ENCODE results near the gene COMMD10. TPM values are rescaled to one million over a fixed set of nuclear protein-coding genes. Genes with fewer than 3 reads are reported as not detected.

Gene COMMD10
- total and polyA plus RNA-seq, 12 donors = 20.0 to 69.4 (median 35.0) TPM

GRCh38 chr5:116292321-116292720 is 207.5 kb downstream of the COMMD10 start:
- no peaks in the 10 kb centered on the region for H3K27me3 ChIP-seq
- H3K27ac ChIP-seq = no peak overlapping the region
- no peaks in the 10 kb centered on the region for H3K4me1 ChIP-seq (replicated peaks in 1 of 2)
- H3K9me3 ChIP-seq (replicated peaks in 1 of 3) = peaks cover 0 to 10% (median 0%) of the 10 kb centered on the region in 3 donors
- no peak overlapping the region for H3K4me3 ChIP-seq
- no peak for DNase-seq
- WGBS, 4 donors = 77 to 90% (median 85%) methylated on average over 4 of the region's 4 CpGs
- TF ChIP-seq POLR2A (IDR thresholded peaks at IDR 0.05) (no peak), CTCF (IDR thresholded peaks at IDR 0.05) (no peak)
- no peaks in the 10 kb centered on the region for H3K36me3 ChIP-seq (replicated peaks in 1 of 2)
- intact Hi-C loops (cut with DNase I) = no loop called here

GRCh38 chr5:116296335-116297072 is 211.7 kb downstream of the COMMD10 start:
- no peak for TF ChIP-seq CTCF (IDR thresholded peaks at IDR 0.05)
- TF ChIP-seq POLR2A (IDR thresholded peaks at IDR 0.05) = no peak
- H3K4me1 ChIP-seq (replicated peaks in 1 of 2) = peaks cover 0 to 14% of the 10 kb centered on the region in 2 donors
- 82 to 92% (median 90%) methylated on average over 4 of the region's 4 CpGs for WGBS, 4 donors

GRCh38 chr5:116297296-116297814 is 212.5 kb downstream of the COMMD10 start:
- intact Hi-C loops (cut with DNase I) = no loop called here
- no peak for DNase-seq
- 88 to 94% (median 92%) methylated on average over 5 of the region's 5 CpGs for WGBS, 4 donors
- no peak overlapping the region for H3K4me3 ChIP-seq
- no peaks in the 10 kb centered on the region for H3K27me3 ChIP-seq
- no peaks in the 10 kb centered on the region for H3K36me3 ChIP-seq (replicated peaks in 1 of 2)
- peaks cover 0 to 14% of the 10 kb centered on the region in 2 donors for H3K4me1 ChIP-seq (replicated peaks in 1 of 2)
- H3K27ac ChIP-seq = no peak overlapping the region
- H3K9me3 ChIP-seq (replicated peaks in 1 of 3) = no peaks in the 10 kb centered on the region
- TF ChIP-seq POLR2A (IDR thresholded peaks at IDR 0.05) = no peak
- no peak for TF ChIP-seq CTCF (IDR thresholded peaks at IDR 0.05)

More at GRCh38 chr5:116296335-116297072, 211.7 kb downstream of the COMMD10 start:
- H3K27me3 ChIP-seq = no peaks in the 10 kb centered on the region
- H3K27ac ChIP-seq = no peak overlapping the region
- no peak overlapping the region for H3K4me3 ChIP-seq
- intact Hi-C loops (cut with DNase I) = no loop called here
- no peaks in the 10 kb centered on the region for H3K9me3 ChIP-seq (replicated peaks in 1 of 3)
- DNase-seq = no peak
- H3K36me3 ChIP-seq (replicated peaks in 1 of 2) = no peaks in the 10 kb centered on the region

GRCh38 chr5:116299746-116300640 is 215.2 kb downstream of the COMMD10 start:
- Histone ChIP-seq H3K36me3 (replicated peaks in 1 of 2) (no peaks in the 10 kb centered on the region), H3K4me3 (no peak overlapping the region), H3K9me3 (replicated peaks in 1 of 3) (no peaks in the 10 kb centered on the region), H3K27me3 (no peaks in the 10 kb centered on the region), H3K27ac (peak overlapping the region in 1 of 5 donors; percentile 25), H3K4me1 (replicated peaks in 1 of 2) (peaks cover 0 to 14% of the 10 kb centered on the region in 2 donors)
- intact Hi-C loops (cut with DNase I) = no loop called here
- 75 to 83% (median 77%) methylated on average over 2 of the region's 2 CpGs for WGBS, 4 donors
- TF ChIP-seq POLR2A (IDR thresholded peaks at IDR 0.05) (no peak), CTCF (IDR thresholded peaks at IDR 0.05) (no peak)
- DNase-seq = no peak

All from adrenal gland (tissue), 12 donors.